Activated naive CD4-positive, alpha-beta T cell (primary cell): ENCODE data around the gene PHYHD1.

ENCODE experiments used
- DNase-seq, 4 experiments: peaks; one replicate each; lab custom pipeline; 2025; lab: John Stamatoyannopoulos, UW

Gene PHYHD1

GRCh38 chr9:128901379-128901778 is 19.4 kb upstream of the PHYHD1 start:
- DNase-seq, result no peak

- no peak for DNase-seq
Observed at GRCh38 chr9:128901822-128902221, 19.0 kb upstream of the PHYHD1 start.

- DNase-seq, result peak; percentile 40 to 87 (median 65)
Observed at GRCh38 chr9:128902351-128903078, 18.3 kb upstream of the PHYHD1 start.

GRCh38 chr9:128903079-128903461 is 17.7 kb upstream of the PHYHD1 start:
- DNase-seq, result no peak

- DNase-seq, result no peak
Observed at GRCh38 chr9:128903871-128904620, 16.7 kb upstream of the PHYHD1 start.

- DNase-seq, result no peak
Observed at GRCh38 chr9:128905964-128906363, 14.8 kb upstream of the PHYHD1 start.

GRCh38 chr9:128906741-128907140 is 14.0 kb upstream of the PHYHD1 start:
- no peak for DNase-seq

- DNase-seq, result no peak
Observed at GRCh38 chr9:128908372-128908771, 12.4 kb upstream of the PHYHD1 start.

- DNase-seq, result no peak
Observed at GRCh38 chr9:128909859-128910258, 10.9 kb upstream of the PHYHD1 start.

- no peak for DNase-seq
Observed at GRCh38 chr9:128910906-128911305, 9.9 kb upstream of the PHYHD1 start.

- no peak for DNase-seq
Observed at GRCh38 chr9:128911529-128912035, 9.2 kb upstream of the PHYHD1 start.

GRCh38 chr9:128912270-128912853 is 8.4 kb upstream of the PHYHD1 start:
- DNase-seq, result no peak

GRCh38 chr9:128913048-128913900 is 7.5 kb upstream of the PHYHD1 start:
- no peak for DNase-seq

GRCh38 chr9:128913995-128914772 is 6.6 kb upstream of the PHYHD1 start:
- DNase-seq, result no peak

- DNase-seq, result no peak
Observed at GRCh38 chr9:128916204-128916603, 4.6 kb upstream of the PHYHD1 start.

GRCh38 chr9:128916745-128917144 is 4.0 kb upstream of the PHYHD1 start:
- no peak for DNase-seq

- no peak for DNase-seq
Observed at GRCh38 chr9:128917151-128917849, 3.5 kb upstream of the PHYHD1 start.

- no peak for DNase-seq
Observed at GRCh38 chr9:128918921-128919320, 1.9 kb upstream of the PHYHD1 start.

- no peak for DNase-seq
Observed at GRCh38 chr9:128919402-128920089, 1.2 kb upstream of the PHYHD1 start.
